ENCODE measurements around the gene PSME3IP1.
"Not testable (repeated sequence)": the region's sequence is repeated elsewhere in the genome, so short reads cannot be mapped to it uniquely, and the experiment has no call there.

The PSME3IP1 gene

GRCh38 chr16:57123216-57123973, 62.4 kb downstream of the PSME3IP1 start:
- no peak for DNase-seq

- no peak for DNase-seq
Observed at GRCh38 chr16:57118461-57119084, 67.3 kb downstream of the PSME3IP1 start.

- no peak for DNase-seq
Observed at GRCh38 chr16:57115514-57116182, 70.2 kb downstream of the PSME3IP1 start.

GRCh38 chr16:57115168-57115513, 70.7 kb downstream of the PSME3IP1 start:
- no peak for DNase-seq

- no peak for DNase-seq
Observed at GRCh38 chr16:57113664-57114063, 72.2 kb downstream of the PSME3IP1 start.

- DNase-seq = no peak
Observed at GRCh38 chr16:57113042-57113453, 72.8 kb downstream of the PSME3IP1 start.

- no peak for DNase-seq
Observed at GRCh38 chr16:57112403-57113041, 73.3 kb downstream of the PSME3IP1 start.

- no peak for DNase-seq
Observed at GRCh38 chr16:57111420-57111819, 74.4 kb downstream of the PSME3IP1 start.

- DNase-seq = no peak
Observed at GRCh38 chr16:57110937-57111336, 74.9 kb downstream of the PSME3IP1 start.

- not testable (repeated sequence) for DNase-seq
Observed at GRCh38 chr16:57109259-57110105, 76.4 kb downstream of the PSME3IP1 start.

GRCh38 chr16:57108432-57108831, 77.4 kb downstream of the PSME3IP1 start:
- DNase-seq = no peak

- no peak for DNase-seq
Observed at GRCh38 chr16:57107321-57107922, 78.4 kb downstream of the PSME3IP1 start.

GRCh38 chr16:57106767-57107166, 79.1 kb downstream of the PSME3IP1 start:
- DNase-seq = no peak

GRCh38 chr16:57105184-57105583, 80.7 kb downstream of the PSME3IP1 start:
- DNase-seq = no peak

GRCh38 chr16:57104706-57105105, 81.1 kb downstream of the PSME3IP1 start:
- DNase-seq = no peak

GRCh38 chr16:57102888-57103851, 82.7 kb downstream of the PSME3IP1 start:
- no peak for DNase-seq
